Measurements from ENCODE around the gene PRKCA. TPM values are rescaled to one million over a fixed set of nuclear protein-coding genes. Genes with fewer than 3 reads are reported as not detected.
"Not testable (repeated sequence)": the region's sequence is repeated elsewhere in the genome, so short reads cannot be mapped to it uniquely, and the experiment has no call there.

Gene PRKCA
- total RNA-seq, 4 donors from 2014 or later: 9.0 to 76.1 (median 15.1) TPM

DNA sequence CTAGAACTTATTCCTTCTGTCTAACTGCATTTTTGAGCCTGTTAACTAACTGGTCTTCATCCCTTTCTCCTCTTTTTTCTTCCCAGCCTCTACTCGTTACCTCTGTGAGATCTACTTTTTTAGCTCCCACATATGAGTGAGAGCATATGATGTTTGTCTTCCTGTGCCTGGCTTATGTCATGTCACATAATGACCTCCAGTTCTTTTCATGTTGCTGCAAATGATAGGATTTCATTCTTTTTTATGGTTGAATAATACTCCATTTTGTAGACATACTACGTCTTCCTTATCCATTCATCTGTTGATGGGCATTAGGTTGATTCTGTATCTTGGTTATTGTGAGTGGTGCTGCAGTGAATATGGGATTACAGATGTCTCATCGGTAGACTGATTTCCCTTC, 184.7 kb downstream of the PRKCA start:
- no peak for TF ChIP-seq POLR2A (IDR thresholded peaks at IDR 0.05)
- TF ChIP-seq CTCF (IDR thresholded peaks at IDR 0.05): no peak
- intact Hi-C loops (cut with DNase I; ENCODE audit: low total_unique reads): no loop called here

DNA sequence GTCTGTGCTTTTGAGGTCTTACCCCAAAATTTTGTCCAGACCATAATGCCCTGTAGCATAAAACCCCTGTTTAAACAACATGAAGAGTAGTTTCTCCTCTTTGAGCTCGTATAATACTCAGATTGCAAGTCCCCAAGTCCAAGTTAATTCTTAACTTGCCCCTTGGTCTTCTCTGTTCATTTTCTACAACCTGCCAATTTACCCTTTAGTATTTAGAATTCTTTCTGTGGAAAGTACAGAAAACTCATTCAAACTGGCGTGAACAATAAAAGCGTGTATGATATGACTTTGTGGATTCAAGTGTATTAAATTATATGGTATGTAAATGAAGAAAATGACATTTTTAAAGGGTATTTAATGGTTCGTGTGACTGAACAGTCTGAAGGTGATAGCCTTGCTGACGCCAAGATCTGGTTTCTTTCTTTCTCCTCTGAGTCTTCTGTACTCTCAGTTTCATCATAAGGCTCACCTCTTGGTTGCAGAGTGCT, 185.6 kb downstream of the PRKCA start:
- TF ChIP-seq POLR2A (IDR thresholded peaks at IDR 0.05) (no peak), CTCF (IDR thresholded peaks at IDR 0.05) (no peak)
- DNase-seq: no peak
- H3K27me3 ChIP-seq: no peaks in the 10 kb centered on the region
- H3K9me3 ChIP-seq: no peaks in the 10 kb centered on the region
- H3K36me3 ChIP-seq: no peaks in the 10 kb centered on the region
- no peak overlapping the region for H3K4me3 ChIP-seq
- H3K4me1 ChIP-seq: no peaks in the 10 kb centered on the region
- intact Hi-C loops (cut with DNase I; ENCODE audit: low total_unique reads): no loop called here
- no peak overlapping the region for H3K27ac ChIP-seq

More for the DNA sequence above, 184.7 kb downstream of the PRKCA start:
- H3K4me1 ChIP-seq: no peaks in the 10 kb centered on the region
- no peaks in the 10 kb centered on the region for H3K27me3 ChIP-seq
- no peaks in the 10 kb centered on the region for H3K9me3 ChIP-seq
- H3K4me3 ChIP-seq: no peak overlapping the region
- no peak overlapping the region for H3K27ac ChIP-seq
- H3K36me3 ChIP-seq: no peaks in the 10 kb centered on the region
- DNase-seq: no peak

DNA sequence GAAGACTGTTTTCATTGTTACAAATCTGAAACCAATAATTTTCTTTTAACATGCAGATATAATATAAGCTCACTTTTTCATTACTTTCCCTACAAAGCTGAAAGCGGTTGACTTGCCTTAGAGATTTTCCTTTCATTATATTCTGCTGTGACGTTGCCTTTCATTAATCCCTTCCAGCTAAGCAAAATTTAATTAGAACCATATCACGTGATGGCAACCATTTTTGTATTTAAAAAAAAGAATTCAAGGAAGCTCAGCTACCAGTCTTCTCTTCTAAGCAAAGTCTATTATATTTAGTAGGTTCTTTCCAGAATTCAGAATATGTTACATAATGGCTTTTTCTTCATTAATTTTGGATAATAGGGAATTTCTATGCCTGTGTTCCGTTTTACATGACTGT, 186.5 kb downstream of the PRKCA start:
- H3K27ac ChIP-seq: no peak overlapping the region
- TF ChIP-seq CTCF (IDR thresholded peaks at IDR 0.05) (no peak), POLR2A (IDR thresholded peaks at IDR 0.05) (no peak)

GRCh38 chr17:66489576-66489975, 187.2 kb downstream of the PRKCA start:
- H3K4me1 ChIP-seq; H3K27ac ChIP-seq; intact Hi-C loops (cut with DNase I; ENCODE audit: low total_unique reads); H3K9me3 ChIP-seq; H3K4me3 ChIP-seq; DNase-seq; H3K27me3 ChIP-seq; H3K36me3 ChIP-seq: not testable (repeated sequence)

More for the DNA sequence above, 186.5 kb downstream of the PRKCA start:
- DNase-seq: no peak
- no peaks in the 10 kb centered on the region for H3K36me3 ChIP-seq
- no peaks in the 10 kb centered on the region for H3K4me1 ChIP-seq
- no peaks in the 10 kb centered on the region for H3K9me3 ChIP-seq
- H3K4me3 ChIP-seq: no peak overlapping the region
- no peaks in the 10 kb centered on the region for H3K27me3 ChIP-seq
- intact Hi-C loops (cut with DNase I; ENCODE audit: low total_unique reads): no loop called here

- Histone ChIP-seq H3K27ac (no peak overlapping the region), H3K4me3 (no peak overlapping the region), H3K27me3 (no peaks in the 10 kb centered on the region), H3K36me3 (no peaks in the 10 kb centered on the region), H3K9me3 (no peaks in the 10 kb centered on the region), H3K4me1 (no peaks in the 10 kb centered on the region)
- DNase-seq: no peak
- intact Hi-C loops (cut with DNase I; ENCODE audit: low total_unique reads): no loop called here
- TF ChIP-seq CTCF (IDR thresholded peaks at IDR 0.05): no peak
- no peak for TF ChIP-seq POLR2A (IDR thresholded peaks at IDR 0.05)
These were observed 188.8 kb downstream of the PRKCA start for GRCh38 chr17:66491213-66491612.

- H3K4me1 ChIP-seq: no peaks in the 10 kb centered on the region
- no peak overlapping the region for H3K27ac ChIP-seq
- H3K4me3 ChIP-seq: no peak overlapping the region
- no peaks in the 10 kb centered on the region for H3K27me3 ChIP-seq
- H3K36me3 ChIP-seq: no peaks in the 10 kb centered on the region
- TF ChIP-seq POLR2A (IDR thresholded peaks at IDR 0.05) (no peak), CTCF (IDR thresholded peaks at IDR 0.05) (no peak)
- no peaks in the 10 kb centered on the region for H3K9me3 ChIP-seq
- intact Hi-C loops (cut with DNase I; ENCODE audit: low total_unique reads): no loop called here
- DNase-seq: no peak
These were observed 189.3 kb downstream of the PRKCA start for GRCh38 chr17:66491665-66492064.

Measured in uterus (tissue), 4 donors.